Measurements from ENCODE around the gene RAB36.
A peak's percentile ranks its signal among the peaks of the same experiment; 100 is the strongest.

The RAB36 gene

DNA sequence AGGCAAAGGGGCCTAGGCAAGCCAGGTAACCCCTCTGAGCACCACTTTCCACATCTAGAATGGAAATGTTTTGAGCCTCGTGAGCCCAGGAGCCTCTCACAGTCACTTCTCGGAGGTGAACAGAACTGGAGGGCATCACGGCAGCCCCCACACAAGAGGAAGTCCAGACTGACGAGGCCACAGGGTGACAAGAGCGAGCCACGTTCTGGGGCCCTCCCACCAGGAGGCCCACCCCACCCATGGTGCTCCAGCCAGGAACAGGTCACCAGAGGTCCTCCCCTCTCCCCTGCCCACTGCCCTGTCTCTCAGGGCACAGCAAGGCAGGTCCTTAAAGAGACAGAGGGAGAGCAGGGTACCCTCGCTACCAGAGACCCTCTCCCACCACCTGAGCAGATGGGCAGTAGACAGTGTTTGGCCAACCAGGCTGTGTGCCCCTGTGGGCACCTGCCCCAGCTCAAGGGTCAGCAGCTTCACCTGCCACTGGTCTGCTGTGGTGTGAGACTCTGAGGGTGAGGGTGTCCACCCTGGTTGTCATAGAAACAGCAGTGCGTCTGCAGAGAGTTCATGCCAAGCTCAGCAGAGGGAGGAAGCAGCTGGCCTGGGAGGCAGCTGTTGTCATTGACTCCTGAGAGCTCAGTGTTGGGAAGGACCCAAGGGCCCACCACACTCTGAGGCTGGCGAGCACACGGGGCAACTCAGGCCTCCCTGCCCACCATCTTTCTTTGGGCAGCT lies 34.9 kb upstream of the RAB36 start:
- H3K36me3 ChIP-seq = no peaks in the 10 kb centered on the region
- TF ChIP-seq, protein P1, sequence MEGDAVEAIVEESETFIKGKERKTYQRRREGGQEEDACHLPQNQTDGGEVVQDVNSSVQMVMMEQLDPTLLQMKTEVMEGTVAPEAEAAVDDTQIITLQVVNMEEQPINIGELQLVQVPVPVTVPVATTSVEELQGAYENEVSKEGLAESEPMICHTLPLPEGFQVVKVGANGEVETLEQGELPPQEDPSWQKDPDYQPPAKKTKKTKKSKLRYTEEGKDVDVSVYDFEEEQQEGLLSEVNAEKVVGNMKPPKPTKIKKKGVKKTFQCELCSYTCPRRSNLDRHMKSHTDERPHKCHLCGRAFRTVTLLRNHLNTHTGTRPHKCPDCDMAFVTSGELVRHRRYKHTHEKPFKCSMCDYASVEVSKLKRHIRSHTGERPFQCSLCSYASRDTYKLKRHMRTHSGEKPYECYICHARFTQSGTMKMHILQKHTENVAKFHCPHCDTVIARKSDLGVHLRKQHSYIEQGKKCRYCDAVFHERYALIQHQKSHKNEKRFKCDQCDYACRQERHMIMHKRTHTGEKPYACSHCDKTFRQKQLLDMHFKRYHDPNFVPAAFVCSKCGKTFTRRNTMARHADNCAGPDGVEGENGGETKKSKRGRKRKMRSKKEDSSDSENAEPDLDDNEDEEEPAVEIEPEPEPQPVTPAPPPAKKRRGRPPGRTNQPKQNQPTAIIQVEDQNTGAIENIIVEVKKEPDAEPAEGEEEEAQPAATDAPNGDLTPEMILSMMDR (IDR thresholded peaks at IDR 0.05; ENCODE audit: low read depth, low read length) = no peak
- H3K9me3 ChIP-seq = no peaks in the 10 kb centered on the region
- peak; percentile 64 for DNase-seq
- no peaks in the 10 kb centered on the region for H3K27me3 ChIP-seq
- no peak overlapping the region for H3K4me3 ChIP-seq (ENCODE audit: low read depth, low read length)
- H3K4me1 ChIP-seq = peaks cover 40% of the 10 kb centered on the region

GRCh38 chr22:23110922-23111527 lies 34.3 kb upstream of the RAB36 start:
- TF ChIP-seq, protein P1 (IDR thresholded peaks at IDR 0.05; ENCODE audit: low read depth, low read length) = no peak
- peaks cover 40% of the 10 kb centered on the region for H3K4me1 ChIP-seq
- H3K27me3 ChIP-seq = no peaks in the 10 kb centered on the region
- H3K4me3 ChIP-seq (ENCODE audit: low read depth, low read length) = no peak overlapping the region
- DNase-seq = peak; percentile 68
- H3K36me3 ChIP-seq = no peaks in the 10 kb centered on the region
- no peaks in the 10 kb centered on the region for H3K9me3 ChIP-seq

GRCh38 chr22:23112472-23113012 lies 32.7 kb upstream of the RAB36 start:
- Histone ChIP-seq H3K4me1 (peaks cover 40% of the 10 kb centered on the region), H3K9me3 (no peaks in the 10 kb centered on the region), H3K27me3 (no peaks in the 10 kb centered on the region), H3K4me3 (ENCODE audit: low read depth, low read length) (no peak overlapping the region), H3K36me3 (no peaks in the 10 kb centered on the region)
- TF ChIP-seq, protein P1 (IDR thresholded peaks at IDR 0.05; ENCODE audit: low read depth, low read length) = no peak
- DNase-seq = no peak

GRCh38 chr22:23113067-23113846 lies 32.0 kb upstream of the RAB36 start:
- Histone ChIP-seq H3K9me3 (no peaks in the 10 kb centered on the region), H3K4me1 (peaks cover 40% of the 10 kb centered on the region), H3K4me3 (ENCODE audit: low read depth, low read length) (no peak overlapping the region), H3K36me3 (no peaks in the 10 kb centered on the region), H3K27me3 (no peaks in the 10 kb centered on the region)
- TF ChIP-seq, protein P1 (IDR thresholded peaks at IDR 0.05; ENCODE audit: low read depth, low read length) = no peak
- DNase-seq = peak; percentile 95

GRCh38 chr22:23113847-23114720 lies 31.2 kb upstream of the RAB36 start:
- DNase-seq = no peak
- Histone ChIP-seq H3K4me1 (peaks cover 40% of the 10 kb centered on the region), H3K36me3 (no peaks in the 10 kb centered on the region), H3K4me3 (ENCODE audit: low read depth, low read length) (no peak overlapping the region), H3K9me3 (no peaks in the 10 kb centered on the region), H3K27me3 (no peaks in the 10 kb centered on the region)
- TF ChIP-seq, protein P1 (IDR thresholded peaks at IDR 0.05; ENCODE audit: low read depth, low read length) = no peak
